HCT116 (cell line): ENCODE results near the gene FKBP1A. TPM values are rescaled to one million over a fixed set of nuclear protein-coding genes. Genes with fewer than 3 reads are reported as not detected.

Experiments used
- ATAC-seq: fragments of 200-7000 bp; cut with Tn5 transposase; 2 replicates; pipeline ENCODE4 v1.9.1; 2020; ENCODE audit warnings: mild to moderate bottlenecking, moderate library complexity
- BruUV-seq: library from RNA; stranded (reverse); fragments of 400-500 nt; replicated peaks from 2 replicates; lab custom pipeline; 2021; lab: Mats Ljungman, UMichigan
- CTCF ChIA-PET: fragments of 300-600 bp; sonication (Branson Sonifier 250); formaldehyde crosslinking; loops from one replicate; lab custom pipeline; 2021; ENCODE audit warnings: antibody characterized with exemption; lab: Charles Lee
- POLR2A ChIA-PET: fragments of 300-600, 350-600 bp; sonication (Branson Sonifier 250); formaldehyde crosslinking; loops from one replicate; lab custom pipeline; 2021; ENCODE audit warnings: antibody characterized with exemption; lab: Charles Lee
- RAD21 ChIA-PET, 2 experiments: fragments of 300-600 bp; sonication (Branson Sonifier 250); formaldehyde crosslinking; loops; one replicate each; lab custom pipeline; 2023; ENCODE audit warnings: low total read pairs in 2 of 2; ENCODE audit not compliant: uncharacterized antibody in 2 of 2, unreplicated experiment in 2 of 2, low non-redundant PET in 1 of 2; lab: Charles Lee
- DNase-seq: peaks from one replicate; pipeline ENCODE4 v3.0.0-alpha.2; 2010; ENCODE audit warnings: low read depth, low spot score
- H2AFZ ChIP-seq: fragments of 200-600 bp; shearing (Covaris generic), sonication (generic); 2 replicates; pipeline ENCODE4 v1.6.1; 2017; ENCODE audit warnings: low read depth, mixed run types, mixed read lengths, antibody characterized with exemption, low read length; ENCODE audit not compliant: poor library complexity, severe bottlenecking
- H3K27ac ChIP-seq: 2 replicates; pipeline ENCODE4 v1.5.1; 2012; ENCODE audit warnings: low read depth, low read length
- H3K27me3 ChIP-seq: fragments of 200-600 bp; sonication (generic); 2 replicates; pipeline ENCODE4 v1.6.1; 2016; ENCODE audit warnings: mixed run types, low read length, mixed read lengths; ENCODE audit not compliant: insufficient read depth
- H3K36me3 ChIP-seq, 2 experiments: fragments of 200-500 bp in 1 of 2; fragments of 200-600 bp in 1 of 2; sonication (Bioruptor generic) in 1 of 2; sonication (generic) in 1 of 2; 2 replicates each; pipeline versions ENCODE4 v1.5.1 to v1.6.1; 2014 to 2016; ENCODE audit warnings: low read length in 2 of 2, inconsistent platforms in 1 of 2, mixed read lengths in 1 of 2, mixed run types in 1 of 2; ENCODE audit not compliant: insufficient read depth in 2 of 2, control insufficient read depth in 1 of 2
- H3K4me1 ChIP-seq, 2 experiments: fragments of 200-600 bp in 1 of 2; sonication (generic) in 1 of 2; 2 replicates each; pipeline versions ENCODE4 v1.5.1 to v1.6.1; 2012 to 2017; ENCODE audit warnings: low read length in 2 of 2, inconsistent platforms in 1 of 2, mild to moderate bottlenecking in 1 of 2, mixed read lengths in 1 of 2, mixed run types in 1 of 2, moderate library complexity in 1 of 2; ENCODE audit not compliant: insufficient read depth in 2 of 2, control insufficient read depth in 1 of 2
- H3K4me2 ChIP-seq: fragments of 200-600 bp; sonication (generic); 2 replicates; pipeline ENCODE4 v1.6.1; 2017; ENCODE audit warnings: mixed run types, low read length, mixed read lengths
- H3K4me3 ChIP-seq, 2 experiments: fragments of 200-600 bp in 1 of 2; sonication (generic) in 1 of 2; replicated peaks in 1 of 2; 2 replicates each; pipeline ENCODE4 v1.5.1; 2011 to 2016; ENCODE audit warnings: low read length in 2 of 2, control low read depth in 1 of 2, low read depth in 1 of 2, mild to moderate bottlenecking in 1 of 2, mixed read lengths in 1 of 2, mixed run types in 1 of 2
- H3K79me2 ChIP-seq: fragments of 200-600 bp; sonication (generic); 2 replicates; pipeline ENCODE4 v1.6.1; 2017; ENCODE audit warnings: mild to moderate bottlenecking, mixed run types, low read length, moderate library complexity, mixed read lengths; ENCODE audit not compliant: insufficient read depth
- H3K9ac ChIP-seq: fragments of 200-600 bp; sonication (generic); 2 replicates; pipeline ENCODE4 v1.6.1; 2016; ENCODE audit warnings: low read length, mixed read lengths
- H3K9me2 ChIP-seq: fragments of 200-600 bp; sonication (generic), shearing (Covaris generic); 2 replicates; pipeline ENCODE4 v1.6.1; 2017; ENCODE audit warnings: mixed run types, mild to moderate bottlenecking, moderate library complexity; ENCODE audit not compliant: insufficient read depth
- H3K9me3 ChIP-seq, 2 experiments: fragments of 200-500 bp in 1 of 2; fragments of 200-600 bp in 1 of 2; sonication (Bioruptor generic) in 1 of 2; sonication (generic) in 1 of 2; 2 replicates each; pipeline ENCODE4 v1.6.1; 2014 to 2017; ENCODE audit warnings: low read length in 2 of 2, mixed read lengths in 2 of 2, inconsistent platforms in 1 of 2, low read depth in 1 of 2, mild to moderate bottlenecking in 1 of 2, mixed run types in 1 of 2, moderate library complexity in 1 of 2; ENCODE audit not compliant: control insufficient read depth in 1 of 2, insufficient read depth in 1 of 2
- H4K20me1 ChIP-seq: fragments of 200-600 bp; sonication (generic), shearing (Covaris generic); 2 replicates; pipeline ENCODE4 v1.6.1; 2017; ENCODE audit warnings: mixed run types, mild to moderate bottlenecking, moderate library complexity; ENCODE audit not compliant: insufficient read depth
- EGR1 ChIP-seq: IDR thresholded peaks from 2 replicates; pipeline ENCODE4 v1.6.1; 2012; ENCODE audit warnings: low read depth
- ELF1 ChIP-seq: IDR thresholded peaks from 2 replicates; pipeline ENCODE4 v1.6.1; 2012; ENCODE audit warnings: low read depth, borderline replicate concordance
- FOSL1 ChIP-seq: IDR thresholded peaks from 2 replicates; pipeline ENCODE4 v1.6.1; 2012; ENCODE audit warnings: low read depth
- POLR2A ChIP-seq: IDR thresholded peaks from 2 replicates; pipeline ENCODE4 v1.7.0; 2011; ENCODE audit warnings: borderline replicate concordance; ENCODE audit not compliant: insufficient read depth, insufficient read length; ENCODE audit errors: extremely low read depth
- POLR2AphosphoS5 ChIP-seq: IDR thresholded peaks from 2 replicates; pipeline ENCODE4 v1.6.1; 2011; ENCODE audit warnings: mild to moderate bottlenecking, low read depth, low read length, moderate library complexity
- SP1 ChIP-seq: IDR thresholded peaks from 2 replicates; pipeline ENCODE4 v1.6.1; 2012; ENCODE audit warnings: low read depth
- SRF ChIP-seq: IDR thresholded peaks from 2 replicates; pipeline ENCODE4 v1.6.1; 2012; ENCODE audit warnings: low read depth
- ZFX ChIP-seq: fragments of 450-650 bp; IDR thresholded peaks from 2 replicates; pipeline ENCODE4 v1.6.1; 2017
- ZNF274 ChIP-seq: fragments of 200-500 bp; sonication (Bioruptor generic); IDR thresholded peaks from 2 replicates; pipeline ENCODE4 v1.6.1; 2014; ENCODE audit warnings: mild to moderate bottlenecking, low read depth, low read length, inconsistent platforms
- intact Hi-C: fragments of 100-400 bp; cut with micrococcal nuclease; formaldehyde crosslinking; loops from 2 replicates; pipeline ENCODE4 v1.10.0; 2022
- total RNA-seq: library from RNA; stranded (reverse); gene quantifications from one replicate; pipeline ENCODE4 v1.2.1, GENCODE V29; 2021; ENCODE audit not compliant: unreplicated experiment
- TF ChIP-seq, protein P1 (sequence below): IDR thresholded peaks from 2 replicates; pipeline ENCODE4 v1.6.1; 2012; ENCODE audit warnings: low read depth
- TF ChIP-seq, protein P2 (sequence below): IDR thresholded peaks from 2 replicates; pipeline ENCODE4 v1.6.1; 2012
- TF ChIP-seq, protein P3 (sequence below): IDR thresholded peaks from 2 replicates; pipeline ENCODE4 v1.6.1; 2012

Gene FKBP1A
- total RNA-seq, 1 experiment from 2014 or later: 259 TPM

DNA sequence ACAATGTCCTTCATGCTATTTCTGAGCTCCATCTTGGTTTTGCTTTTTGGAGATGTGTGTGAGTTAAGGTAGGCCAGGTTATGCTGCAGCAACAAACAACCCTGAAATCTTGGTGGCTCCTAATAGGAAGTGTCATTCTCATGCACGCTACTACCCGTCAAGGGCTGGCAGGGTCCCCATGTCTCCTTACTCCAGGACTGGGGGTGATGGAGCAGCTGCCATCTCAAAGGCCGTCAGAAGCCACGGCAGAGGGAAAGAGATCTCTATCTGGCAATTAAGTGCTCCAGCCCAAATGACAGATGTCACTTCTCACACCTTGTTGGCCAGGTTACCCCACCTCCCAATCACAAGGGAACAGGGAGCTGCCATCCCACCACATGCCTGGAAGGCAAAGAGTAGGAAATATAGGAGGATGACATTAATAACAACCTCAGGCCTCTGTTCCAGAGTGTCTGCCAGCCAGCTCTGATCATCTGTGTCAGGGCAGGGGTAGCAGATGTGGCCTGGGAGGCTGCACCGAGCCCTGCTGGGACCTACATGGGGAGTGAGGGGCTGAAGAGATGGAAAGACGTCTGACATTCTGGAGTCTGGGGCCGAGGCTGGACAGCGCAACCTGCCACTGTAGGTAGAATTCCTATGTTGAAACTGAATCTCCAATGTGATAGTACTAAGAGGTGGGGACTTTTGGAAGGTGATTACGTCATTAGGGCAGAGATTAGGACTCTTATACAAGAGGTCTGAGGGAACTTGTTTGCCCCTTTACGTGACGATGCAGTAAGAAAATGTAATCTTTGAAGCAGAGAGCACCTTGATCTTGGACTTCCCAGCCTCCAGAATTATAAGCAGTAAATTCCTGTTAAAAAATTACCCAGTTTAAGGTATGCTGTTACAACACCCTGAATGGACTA is 59.1 kb downstream of the FKBP1A start:
- ChIA-PET CTCF (no interaction called here), RAD21 (no interaction called here)

DNA sequence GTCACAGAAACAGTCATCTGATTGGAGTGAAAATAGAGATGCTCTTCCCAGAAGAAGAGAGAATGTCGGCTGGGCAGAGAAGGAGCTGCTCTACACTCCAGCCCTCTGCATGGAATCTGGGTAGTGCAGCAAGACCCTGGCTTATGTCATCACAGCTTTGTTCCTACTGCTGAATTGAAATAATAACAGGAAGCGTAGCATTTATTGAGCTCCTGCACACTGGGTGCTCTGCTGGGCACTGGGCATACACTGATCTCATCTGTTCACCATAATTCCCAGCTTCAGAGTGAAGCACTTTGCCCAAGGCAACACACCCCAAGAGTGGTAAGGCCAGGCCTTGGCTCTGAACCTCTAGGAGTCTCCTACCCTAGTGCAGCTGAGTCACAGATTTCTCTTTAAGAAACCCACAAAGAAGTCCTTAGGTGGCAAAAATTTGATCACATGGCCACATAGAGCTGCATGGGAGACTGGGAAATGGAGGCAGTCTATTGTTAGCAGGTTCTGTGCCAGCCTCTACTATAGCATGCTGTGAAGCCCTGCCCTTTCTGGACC is 60.0 kb downstream of the FKBP1A start:
- H3K9me3 ChIP-seq: no peaks in the 10 kb centered on the region
- DNase-seq: no peak
- 0 out of 4 replicates have a peak, but pooled peaks cover 0 to 3% of the 10 kb centered on the region in 2 experiments for H3K36me3 ChIP-seq
- intact Hi-C loops: no loop called here
- peaks cover 16 to 23% of the 10 kb centered on the region in 2 experiments for H3K4me1 ChIP-seq
- no TSS peak for BruUV-seq
- H4K20me1 ChIP-seq: no peaks in the 10 kb centered on the region; the same call in 1 of the 2 replicates
- no peak overlapping the region for H3K27ac ChIP-seq
- RAD21 ChIA-PET: no interaction called here
- CTCF ChIA-PET: no interaction called here
- no peak overlapping the region for H3K4me2 ChIP-seq
- no peaks in the 10 kb centered on the region for H3K27me3 ChIP-seq
- H2AFZ ChIP-seq: no peak overlapping the region
- no peak overlapping the region for H3K9ac ChIP-seq
- POLR2A ChIA-PET: no interaction called here
- H3K79me2 ChIP-seq: peaks cover 63% of the 10 kb centered on the region
- H3K4me3 ChIP-seq: no peak overlapping the region
- H3K9me2 ChIP-seq: no peaks in the 10 kb centered on the region
- ATAC-seq: no peak
- TF ChIP-seq ZFX (no peak), ZNF274 (no peak), ELF1 (no peak), EGR1 (no peak), FOSL1 (no peak)
- TF ChIP-seq, protein P1, sequence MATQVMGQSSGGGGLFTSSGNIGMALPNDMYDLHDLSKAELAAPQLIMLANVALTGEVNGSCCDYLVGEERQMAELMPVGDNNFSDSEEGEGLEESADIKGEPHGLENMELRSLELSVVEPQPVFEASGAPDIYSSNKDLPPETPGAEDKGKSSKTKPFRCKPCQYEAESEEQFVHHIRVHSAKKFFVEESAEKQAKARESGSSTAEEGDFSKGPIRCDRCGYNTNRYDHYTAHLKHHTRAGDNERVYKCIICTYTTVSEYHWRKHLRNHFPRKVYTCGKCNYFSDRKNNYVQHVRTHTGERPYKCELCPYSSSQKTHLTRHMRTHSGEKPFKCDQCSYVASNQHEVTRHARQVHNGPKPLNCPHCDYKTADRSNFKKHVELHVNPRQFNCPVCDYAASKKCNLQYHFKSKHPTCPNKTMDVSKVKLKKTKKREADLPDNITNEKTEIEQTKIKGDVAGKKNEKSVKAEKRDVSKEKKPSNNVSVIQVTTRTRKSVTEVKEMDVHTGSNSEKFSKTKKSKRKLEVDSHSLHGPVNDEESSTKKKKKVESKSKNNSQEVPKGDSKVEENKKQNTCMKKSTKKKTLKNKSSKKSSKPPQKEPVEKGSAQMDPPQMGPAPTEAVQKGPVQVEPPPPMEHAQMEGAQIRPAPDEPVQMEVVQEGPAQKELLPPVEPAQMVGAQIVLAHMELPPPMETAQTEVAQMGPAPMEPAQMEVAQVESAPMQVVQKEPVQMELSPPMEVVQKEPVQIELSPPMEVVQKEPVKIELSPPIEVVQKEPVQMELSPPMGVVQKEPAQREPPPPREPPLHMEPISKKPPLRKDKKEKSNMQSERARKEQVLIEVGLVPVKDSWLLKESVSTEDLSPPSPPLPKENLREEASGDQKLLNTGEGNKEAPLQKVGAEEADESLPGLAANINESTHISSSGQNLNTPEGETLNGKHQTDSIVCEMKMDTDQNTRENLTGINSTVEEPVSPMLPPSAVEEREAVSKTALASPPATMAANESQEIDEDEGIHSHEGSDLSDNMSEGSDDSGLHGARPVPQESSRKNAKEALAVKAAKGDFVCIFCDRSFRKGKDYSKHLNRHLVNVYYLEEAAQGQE: no peak
- TF ChIP-seq, protein P2, sequence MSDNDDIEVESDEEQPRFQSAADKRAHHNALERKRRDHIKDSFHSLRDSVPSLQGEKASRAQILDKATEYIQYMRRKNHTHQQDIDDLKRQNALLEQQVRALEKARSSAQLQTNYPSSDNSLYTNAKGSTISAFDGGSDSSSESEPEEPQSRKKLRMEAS: no peak
- TF ChIP-seq, protein P3, sequence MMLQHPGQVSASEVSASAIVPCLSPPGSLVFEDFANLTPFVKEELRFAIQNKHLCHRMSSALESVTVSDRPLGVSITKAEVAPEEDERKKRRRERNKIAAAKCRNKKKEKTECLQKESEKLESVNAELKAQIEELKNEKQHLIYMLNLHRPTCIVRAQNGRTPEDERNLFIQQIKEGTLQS: no peak

More for the DNA sequence above, 59.1 kb downstream of the FKBP1A start:
- H3K36me3 ChIP-seq: 0 out of 4 replicates have a peak, but pooled peaks cover 0 to 3% of the 10 kb centered on the region in 2 experiments
- no peak overlapping the region for H3K9ac ChIP-seq
- H3K4me1 ChIP-seq: peaks cover 10 to 14% of the 10 kb centered on the region in 2 experiments
- DNase-seq (no peak), ATAC-seq (no peak)
- no peak overlapping the region for H3K4me3 ChIP-seq
- no peaks in the 10 kb centered on the region; the same call in 1 of the 2 replicates for H4K20me1 ChIP-seq
- H3K27ac ChIP-seq: no peak overlapping the region
- no peaks in the 10 kb centered on the region for H3K9me2 ChIP-seq
- H3K4me2 ChIP-seq: no peak overlapping the region
- TF ChIP-seq, protein P3: no peak
- TF ChIP-seq ZNF274: no peak
- TF ChIP-seq POLR2A: no peak
- no peak for TF ChIP-seq POLR2AphosphoS5
- no peak for TF ChIP-seq ZFX
- TF ChIP-seq SP1: no peak
- no peak for TF ChIP-seq FOSL1
- TF ChIP-seq SRF: no peak
- H3K79me2 ChIP-seq: peaks cover 54% of the 10 kb centered on the region
- no peak overlapping the region for H2AFZ ChIP-seq
- intact Hi-C loops: no loop called here
- POLR2A ChIA-PET: no interaction called here
- no TSS peak for BruUV-seq
- H3K27me3 ChIP-seq: no peaks in the 10 kb centered on the region
- H3K9me3 ChIP-seq: no peaks in the 10 kb centered on the region
